ENCODE measurements around the gene RDX. TPM values are rescaled to one million over a fixed set of nuclear protein-coding genes. Genes with fewer than 3 reads are reported as not detected.
"Not testable (repeated sequence)": the region's sequence is repeated elsewhere in the genome, so short reads cannot be mapped to it uniquely, and the experiment has no call there.

The RDX gene
- total RNA-seq, 4 donors from 2014 or later, result 35.3 to 62.9 (median 51.7) TPM

DNA sequence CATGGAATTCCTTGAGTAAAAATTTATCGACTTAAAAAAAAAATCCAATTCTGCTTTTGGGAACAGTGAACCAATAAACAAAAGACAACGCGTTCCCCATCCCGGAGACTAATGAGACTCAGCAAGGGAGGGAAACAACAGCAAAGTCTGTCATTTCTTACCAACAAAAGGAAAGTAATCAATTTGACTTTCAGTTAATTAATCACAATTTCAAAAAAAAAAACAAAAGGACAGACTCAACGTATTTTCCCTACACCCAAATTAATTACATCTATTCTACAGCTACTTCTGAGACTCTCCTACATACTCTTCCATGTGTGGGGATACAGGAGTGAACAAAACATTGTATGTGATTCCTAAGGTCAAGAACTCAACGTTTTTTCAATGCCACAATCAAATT, 1.9 kb downstream of the RDX start:
- no peak for TF ChIP-seq POLR2A (IDR thresholded peaks at IDR 0.05)
- TF ChIP-seq, protein P1, sequence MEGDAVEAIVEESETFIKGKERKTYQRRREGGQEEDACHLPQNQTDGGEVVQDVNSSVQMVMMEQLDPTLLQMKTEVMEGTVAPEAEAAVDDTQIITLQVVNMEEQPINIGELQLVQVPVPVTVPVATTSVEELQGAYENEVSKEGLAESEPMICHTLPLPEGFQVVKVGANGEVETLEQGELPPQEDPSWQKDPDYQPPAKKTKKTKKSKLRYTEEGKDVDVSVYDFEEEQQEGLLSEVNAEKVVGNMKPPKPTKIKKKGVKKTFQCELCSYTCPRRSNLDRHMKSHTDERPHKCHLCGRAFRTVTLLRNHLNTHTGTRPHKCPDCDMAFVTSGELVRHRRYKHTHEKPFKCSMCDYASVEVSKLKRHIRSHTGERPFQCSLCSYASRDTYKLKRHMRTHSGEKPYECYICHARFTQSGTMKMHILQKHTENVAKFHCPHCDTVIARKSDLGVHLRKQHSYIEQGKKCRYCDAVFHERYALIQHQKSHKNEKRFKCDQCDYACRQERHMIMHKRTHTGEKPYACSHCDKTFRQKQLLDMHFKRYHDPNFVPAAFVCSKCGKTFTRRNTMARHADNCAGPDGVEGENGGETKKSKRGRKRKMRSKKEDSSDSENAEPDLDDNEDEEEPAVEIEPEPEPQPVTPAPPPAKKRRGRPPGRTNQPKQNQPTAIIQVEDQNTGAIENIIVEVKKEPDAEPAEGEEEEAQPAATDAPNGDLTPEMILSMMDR (IDR thresholded peaks at IDR 0.05), result no peak
- Histone ChIP-seq H3K36me3 (no peaks in the 10 kb centered on the region), H3K9me3 (no peaks in the 10 kb centered on the region), H3K27me3 (no peaks in the 10 kb centered on the region), H3K4me3 (peak overlapping the region; percentile 78 to 100 (median 91)), H3K27ac (peak overlapping the region in 3 of 4 donors; percentile 13 to 99 (median 95)), H3K4me1 (peaks cover 23 to 75% (median 35%) of the 10 kb centered on the region in 3 donors)
- intact Hi-C loops (cut with DNase I), result no loop called here
- WGBS, 2 donors, result 14 to 30% methylated on average over 6 of the region's 6 CpGs
- no peak for DNase-seq

DNA sequence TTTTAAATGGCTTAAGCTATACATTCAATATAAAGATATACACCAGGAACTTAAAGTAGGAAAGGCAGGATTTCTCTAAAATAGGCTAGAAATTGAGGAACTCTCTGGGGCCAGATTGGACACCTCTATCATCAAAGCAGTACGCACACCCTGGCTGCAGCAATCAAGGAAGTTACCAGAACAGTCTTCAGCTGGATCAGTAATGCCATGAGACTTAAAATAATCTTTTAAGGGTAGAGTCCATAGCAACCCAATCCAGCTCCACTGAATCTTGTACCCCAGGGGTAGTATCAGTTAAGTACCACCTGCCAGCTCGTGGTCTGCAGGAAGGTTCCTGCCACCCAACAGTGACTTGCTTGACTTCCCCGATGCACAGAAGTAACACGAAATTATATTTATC, 3.0 kb downstream of the RDX start:
- intact Hi-C loops (cut with DNase I), result no loop called here
- whole genome bisulfite sequencing, 2 donors, result 58 to 70% methylated on average over 4 of the region's 4 CpGs
- H3K4me1 ChIP-seq, result peaks cover 23 to 81% (median 34%) of the 10 kb centered on the region in 3 donors
- H3K27me3 ChIP-seq, result no peaks in the 10 kb centered on the region
- H3K9me3 ChIP-seq, result no peaks in the 10 kb centered on the region
- TF ChIP-seq, protein P1 (IDR thresholded peaks at IDR 0.05), result no peak
- TF ChIP-seq POLR2A (IDR thresholded peaks at IDR 0.05), result no peak
- no peaks in the 10 kb centered on the region for H3K36me3 ChIP-seq
- peak overlapping the region in 3 of 4 donors; percentile 78 to 100 (median 99) for H3K4me3 ChIP-seq
- DNase-seq, result no peak
- H3K27ac ChIP-seq, result peak overlapping the region in 1 of 4 donors; percentile 95

DNA sequence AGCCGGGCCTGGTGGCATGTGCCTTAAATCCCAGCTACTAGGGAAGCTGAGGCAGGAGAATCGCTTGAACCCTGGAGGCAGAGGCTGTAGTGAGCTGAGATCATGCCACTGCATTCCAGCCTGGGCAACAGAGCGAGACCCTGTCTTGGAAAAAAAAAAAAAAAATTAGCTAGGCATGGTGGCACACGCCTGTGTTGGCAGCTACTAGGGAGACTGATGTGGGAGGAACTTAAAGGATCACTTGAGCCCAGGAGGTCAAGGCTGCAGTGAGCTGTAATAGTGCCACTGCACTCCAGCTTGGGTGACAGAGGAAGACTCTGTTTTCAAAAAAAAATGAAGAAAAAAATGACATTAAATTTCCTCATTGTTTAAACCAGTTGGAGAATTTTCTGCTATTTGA, 4.3 kb downstream of the RDX start:
- DNase-seq; H3K36me3 ChIP-seq; intact Hi-C loops (cut with DNase I); H3K27me3 ChIP-seq; H3K9me3 ChIP-seq; H3K4me3 ChIP-seq; H3K27ac ChIP-seq: not testable (repeated sequence)
- 59 to 83% methylated on average over 3 to 4 of the region's 4 CpGs for WGBS, 2 donors
- H3K4me1 ChIP-seq, result peaks cover 18 to 81% (median 29%) of the 10 kb centered on the region in 3 donors

DNA sequence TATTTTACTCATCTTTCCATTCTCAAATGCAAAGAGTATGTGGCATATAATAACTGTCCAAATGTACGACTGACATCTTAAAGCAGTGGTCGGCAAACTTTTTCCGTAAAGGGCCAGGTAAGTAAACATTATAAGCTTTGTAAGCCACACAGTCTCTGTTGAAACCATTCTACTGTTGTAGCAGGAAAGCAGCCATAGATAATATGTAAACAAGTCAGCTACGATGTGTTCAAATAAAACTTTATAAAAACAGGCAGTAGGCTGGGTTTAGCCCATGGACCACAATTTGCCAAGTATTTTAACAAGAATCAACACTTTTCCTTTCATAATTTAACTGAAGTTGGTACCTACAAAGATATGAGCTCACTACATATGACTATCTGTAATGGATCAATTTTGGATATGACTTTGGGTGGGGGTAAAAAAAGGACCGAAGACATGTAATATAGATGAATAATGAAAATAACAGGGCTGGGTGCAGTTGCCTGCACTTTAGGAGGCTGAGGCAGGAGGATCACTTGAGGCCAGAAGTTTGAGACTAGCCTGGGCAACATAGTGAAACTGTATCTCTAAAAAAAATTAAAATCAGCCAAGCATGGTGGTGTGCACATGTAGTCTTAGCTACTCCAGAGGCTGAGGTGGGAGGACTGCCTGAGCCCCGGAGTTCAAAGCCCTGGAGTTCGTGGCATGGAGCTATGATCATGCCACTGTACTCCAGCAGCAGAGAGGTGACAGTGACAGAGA, 5.7 kb downstream of the RDX start:
- Histone ChIP-seq H3K27me3 (no peaks in the 10 kb centered on the region), H3K27ac (no peak overlapping the region), H3K9me3 (no peaks in the 10 kb centered on the region), H3K4me1 (peaks cover 12 to 86% (median 34%) of the 10 kb centered on the region in 3 donors), H3K4me3 (no peak overlapping the region), H3K36me3 (no peaks in the 10 kb centered on the region)
- DNase-seq, result no peak
- intact Hi-C loops (cut with DNase I), result no loop called here
- TF ChIP-seq, protein P1 (IDR thresholded peaks at IDR 0.05), result no peak
- TF ChIP-seq POLR2A (IDR thresholded peaks at IDR 0.05), result no peak
- WGBS, 2 donors, result 91 to 93% methylated on average over 7 of the region's 7 CpGs

DNA sequence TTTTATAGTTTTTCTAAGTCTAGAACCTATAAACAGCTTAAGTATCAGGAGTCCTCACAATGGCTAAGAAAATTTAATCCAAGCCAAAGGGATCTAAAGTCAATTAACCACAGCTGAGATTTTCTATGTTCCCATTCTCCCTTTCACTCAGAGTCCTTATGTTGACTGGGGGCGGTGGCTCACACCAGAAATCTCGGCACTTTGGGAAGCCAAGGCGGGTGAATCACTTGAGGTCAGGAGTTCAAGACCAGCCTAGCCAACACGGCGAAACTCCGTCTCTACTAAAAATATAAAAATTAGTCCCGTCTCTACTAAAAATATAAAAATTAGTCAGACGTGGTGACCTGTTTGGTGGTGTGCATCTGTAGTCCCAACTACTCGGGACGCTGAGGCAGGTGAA, 6.9 kb downstream of the RDX start:
- 72 to 85% methylated on average over 10 of the region's 10 CpGs for WGBS, 2 donors
- TF ChIP-seq, protein P1 (IDR thresholded peaks at IDR 0.05), result no peak
- TF ChIP-seq POLR2A (IDR thresholded peaks at IDR 0.05), result no peak
- Histone ChIP-seq H3K27me3 (no peaks in the 10 kb centered on the region), H3K4me1 (peaks cover 8 to 76% (median 29%) of the 10 kb centered on the region in 3 donors), H3K9me3 (no peaks in the 10 kb centered on the region), H3K4me3 (no peak overlapping the region), H3K36me3 (no peaks in the 10 kb centered on the region), H3K27ac (no peak overlapping the region)
- DNase-seq, result no peak
- intact Hi-C loops (cut with DNase I), result no loop called here

All from esophagus squamous epithelium (tissue), 5 donors.